KG1 (cell line): ENCODE measurements around the gene CCNYL1.

Experiments
- DNase-seq: peaks from one replicate; lab custom pipeline; 2025; lab: John Stamatoyannopoulos, UW

The CCNYL1 gene

GRCh38 chr2:207766041-207766551 is 54.7 kb downstream of the CCNYL1 start:
- no peak for DNase-seq

- no peak for DNase-seq
Observed at GRCh38 chr2:207766697-207767460, 55.4 kb downstream of the CCNYL1 start.

DNA sequence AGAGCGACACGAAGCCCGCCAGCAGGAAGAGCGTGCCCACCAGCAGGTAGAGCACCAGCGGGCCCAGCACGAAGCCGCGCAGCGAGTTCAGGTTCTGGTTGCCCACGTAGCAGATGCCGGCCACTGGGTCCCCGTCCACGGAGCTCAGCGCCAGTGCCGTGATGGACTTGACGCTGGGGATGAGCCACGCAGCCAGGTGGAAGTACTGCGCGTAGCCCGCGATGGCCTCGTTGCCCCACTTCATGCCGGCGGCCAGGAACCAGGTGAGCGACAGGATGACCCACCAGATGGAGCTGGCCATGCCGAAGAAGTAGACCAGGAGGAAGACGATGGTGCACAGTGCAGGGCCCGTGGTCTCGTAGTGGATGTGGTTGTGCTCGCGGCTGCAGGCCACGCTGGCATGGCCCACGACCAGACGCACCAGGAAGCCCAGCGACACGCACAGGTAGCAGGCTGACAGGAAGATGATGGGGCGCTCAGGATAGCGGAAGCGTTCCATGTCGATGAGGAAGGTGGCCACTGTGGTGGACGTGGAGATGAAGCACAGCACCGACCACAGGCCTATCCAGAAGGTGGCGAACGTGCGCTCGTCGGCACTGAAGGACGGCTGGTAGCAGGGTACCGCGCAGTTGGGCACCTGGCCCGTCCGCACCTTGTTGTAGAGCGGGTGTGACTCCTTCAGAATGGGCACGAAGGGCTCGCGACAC is 56.2 kb downstream of the CCNYL1 start:
- DNase-seq = no peak

GRCh38 chr2:207768168-207768865 is 56.9 kb downstream of the CCNYL1 start:
- no peak for DNase-seq

DNA sequence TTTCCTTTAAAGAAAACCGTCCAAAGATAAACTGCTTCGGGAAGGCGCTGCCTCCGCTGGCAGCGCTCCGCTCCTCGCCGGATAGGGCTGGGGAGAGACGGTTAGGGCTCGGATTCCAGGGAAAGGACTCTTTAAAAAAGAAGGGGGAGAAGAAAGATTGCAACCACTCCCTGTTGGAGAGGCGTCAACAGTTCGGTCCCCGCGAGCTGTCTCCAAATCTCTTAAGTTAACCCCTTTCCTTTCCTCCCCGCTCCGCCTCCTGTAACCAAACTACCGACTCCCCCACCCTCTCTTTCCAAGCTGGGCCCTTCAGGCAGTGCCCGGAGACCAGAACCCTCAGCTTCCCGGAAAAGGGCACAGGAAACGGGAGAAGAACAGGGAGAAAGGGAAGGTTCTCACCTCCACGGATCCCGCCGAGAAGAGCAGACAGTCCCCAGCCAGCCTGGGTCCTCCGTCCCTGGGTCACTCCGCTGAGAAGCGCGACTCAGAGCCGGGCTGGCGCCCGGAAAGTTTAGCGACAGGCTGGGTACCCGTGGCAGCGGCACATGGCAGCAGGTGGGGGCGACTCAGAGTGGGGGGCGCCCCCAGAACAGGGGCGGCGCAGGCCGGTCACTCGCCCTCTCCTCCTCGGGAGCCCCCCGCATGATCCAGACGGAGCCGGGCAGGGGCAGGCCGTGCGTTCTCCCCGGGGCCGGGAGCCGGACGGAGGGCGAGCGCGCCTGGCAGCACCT is 57.6 kb downstream of the CCNYL1 start:
- no peak for DNase-seq

DNA sequence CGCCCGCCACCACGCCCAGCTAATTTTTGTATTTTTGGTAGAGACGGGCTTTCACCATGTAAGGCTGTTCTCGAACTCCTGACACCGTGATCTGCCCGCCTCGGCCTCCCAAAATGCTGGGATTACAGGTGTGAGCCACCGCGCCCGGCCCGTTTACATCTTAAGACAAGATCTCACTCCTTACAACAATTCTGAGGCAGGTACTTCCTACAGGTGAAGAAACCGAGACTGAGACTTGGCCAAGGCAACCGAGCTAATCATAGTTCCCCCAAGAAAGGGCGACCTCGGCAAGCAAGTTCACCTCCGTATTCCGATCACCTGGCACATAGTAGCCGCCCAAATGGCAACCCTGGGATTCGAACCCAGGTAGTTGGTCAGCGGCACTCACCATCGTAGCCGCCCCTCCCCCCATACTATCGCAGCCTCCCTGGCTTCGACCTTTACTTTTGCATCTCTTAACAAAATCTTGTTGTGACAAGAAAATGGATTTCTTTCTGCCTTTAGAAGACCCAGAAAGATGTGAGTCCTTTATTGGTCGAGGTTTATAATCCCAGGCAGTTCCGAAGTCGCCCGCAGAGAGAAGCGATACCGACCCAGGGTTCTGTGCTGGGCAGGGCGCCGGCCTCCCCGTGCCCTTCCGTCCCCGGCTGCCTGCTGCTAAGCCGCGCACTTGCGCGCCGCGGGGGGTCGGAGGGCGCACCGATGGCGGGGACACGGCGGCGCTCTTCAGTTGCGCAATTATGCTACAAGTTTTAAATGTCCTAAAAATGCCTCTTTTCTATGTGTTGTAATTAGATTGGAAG is 59.4 kb downstream of the CCNYL1 start:
- DNase-seq = no peak

DNA sequence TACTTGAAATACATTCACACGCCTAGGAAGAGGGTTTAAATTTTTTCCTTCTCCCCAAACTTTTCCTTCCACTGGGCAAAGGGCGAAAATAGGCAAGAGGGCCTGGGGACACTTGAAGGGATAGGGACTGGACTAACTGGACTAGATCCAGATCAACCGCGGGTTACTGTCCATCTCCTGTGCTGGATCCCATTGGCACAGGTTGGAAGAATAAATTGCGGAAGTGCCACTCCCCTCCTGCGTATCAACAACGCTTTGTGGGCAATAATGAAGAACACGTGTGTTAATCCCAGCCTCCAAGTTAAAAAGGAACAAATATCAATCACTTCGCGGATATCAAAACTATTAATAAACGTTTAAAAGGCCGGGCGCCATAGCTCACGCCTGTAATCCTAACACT is 60.0 kb downstream of the CCNYL1 start:
- DNase-seq = no peak

DNA sequence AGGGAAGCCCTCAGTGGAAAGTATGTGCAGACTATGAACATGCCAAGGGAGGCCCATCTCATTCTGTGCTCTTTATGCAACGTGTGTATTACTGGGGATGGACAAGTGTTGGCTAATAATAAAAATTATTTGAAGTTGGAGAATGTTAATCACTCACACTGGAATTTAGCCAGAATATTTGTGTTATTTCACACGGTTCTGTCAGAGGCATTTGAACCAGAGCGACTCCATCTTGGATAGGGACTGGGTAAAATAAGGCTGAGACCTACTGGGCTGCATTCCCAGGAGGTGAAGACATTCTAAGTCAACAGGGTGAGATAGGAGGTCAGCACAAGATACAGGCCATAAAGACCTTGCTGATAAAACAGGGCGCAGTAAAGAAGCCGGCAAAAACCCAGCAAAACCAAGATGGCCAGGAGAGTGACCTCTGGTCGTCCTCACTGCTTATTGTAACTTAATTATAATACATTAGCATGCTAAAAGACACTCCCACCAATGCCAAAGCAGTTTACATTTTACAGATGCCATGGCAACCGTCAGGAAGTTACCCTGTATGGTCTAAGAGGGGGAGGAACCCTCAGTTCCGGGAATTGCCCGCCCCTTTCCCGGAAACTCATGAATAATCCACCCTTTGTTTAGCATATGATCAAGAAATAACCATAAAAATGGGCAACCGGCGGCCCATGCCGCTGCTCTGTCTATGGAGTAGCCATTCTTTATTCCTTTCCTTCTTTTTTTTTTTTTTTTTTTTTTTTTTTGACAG is 60.8 kb downstream of the CCNYL1 start:
- DNase-seq = no peak

DNA sequence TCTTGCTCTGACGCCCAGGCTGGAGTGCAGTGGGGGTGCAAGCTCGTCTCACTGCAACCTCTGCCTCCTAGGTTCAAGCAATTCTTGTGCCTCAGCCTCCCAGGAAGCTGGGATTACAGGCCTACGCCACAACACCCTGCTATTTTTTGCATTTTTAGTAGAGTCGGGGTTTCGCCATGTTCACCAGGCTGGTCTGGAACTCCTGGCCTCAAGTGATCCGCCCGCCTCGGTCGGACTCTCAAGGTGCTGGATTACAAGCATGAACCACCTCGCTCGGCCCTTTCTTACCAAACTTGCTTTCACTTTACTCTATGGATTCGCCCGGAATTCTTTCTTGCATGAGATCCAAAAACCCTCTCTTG is 61.4 kb downstream of the CCNYL1 start:
- no peak for DNase-seq

DNA sequence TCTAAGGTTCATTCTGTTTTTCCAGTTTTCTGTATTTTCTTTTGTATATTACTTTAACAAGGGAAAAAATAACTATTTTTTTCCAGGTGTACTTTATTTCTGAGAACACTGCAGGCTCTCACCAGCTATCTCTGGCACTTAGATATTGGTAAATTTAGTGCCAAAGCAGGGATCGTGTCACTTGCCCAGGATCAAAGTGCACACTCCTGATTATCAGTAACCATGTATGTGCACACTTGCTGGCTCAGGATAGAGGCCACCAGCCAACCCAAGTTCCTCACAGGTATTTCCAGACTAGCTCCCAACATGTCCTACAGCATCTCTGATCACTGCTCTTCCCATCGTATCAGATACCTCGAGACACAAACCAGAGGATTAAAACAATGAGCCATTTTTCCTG is 64.0 kb downstream of the CCNYL1 start:
- DNase-seq = no peak

DNA sequence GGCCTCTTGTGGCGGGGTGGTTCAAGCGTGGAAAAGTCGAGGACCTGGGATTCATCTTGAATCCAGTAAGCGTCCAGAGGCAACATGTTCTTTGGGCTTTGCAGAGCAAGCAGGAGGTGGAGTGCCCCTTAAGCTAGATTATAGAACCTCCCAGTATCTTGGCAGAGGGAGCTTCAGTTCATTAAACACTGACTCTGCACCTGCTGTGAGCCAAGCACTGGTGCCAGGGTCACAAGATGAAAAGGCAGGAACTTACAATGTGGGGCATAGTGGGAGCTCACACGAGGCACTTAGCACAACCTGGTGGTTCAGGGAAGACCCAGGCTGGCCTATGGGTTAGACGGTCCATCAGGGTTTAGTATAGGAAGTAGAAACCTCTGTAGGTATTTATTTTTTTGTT is 65.7 kb downstream of the CCNYL1 start:
- DNase-seq = no peak

GRCh38 chr2:207778298-207778882 is 67.0 kb downstream of the CCNYL1 start:
- DNase-seq = no peak

- no peak for DNase-seq
Observed at GRCh38 chr2:207779523-207779922, 68.1 kb downstream of the CCNYL1 start.

- DNase-seq = no peak
Observed at GRCh38 chr2:207782238-207783030, 71.0 kb downstream of the CCNYL1 start.

DNA sequence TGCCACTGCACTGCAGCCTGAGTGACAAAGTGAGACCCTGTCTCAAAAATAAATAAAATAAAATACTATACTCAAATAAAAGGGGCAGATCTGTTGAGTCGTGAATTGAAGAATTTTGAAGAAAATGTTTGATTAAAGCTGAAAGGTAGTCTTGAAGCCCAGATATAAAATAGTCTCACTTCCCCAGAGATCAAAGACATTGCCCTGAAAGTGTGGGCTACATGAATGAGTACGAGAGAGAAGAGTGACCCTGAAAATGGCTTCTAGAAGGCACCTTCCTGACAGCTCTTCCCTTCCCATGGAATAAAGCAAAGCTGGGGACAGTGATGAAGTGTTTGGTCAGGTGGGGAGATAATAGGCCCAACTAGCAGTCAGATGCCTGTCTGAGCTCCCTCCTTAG is 72.1 kb downstream of the CCNYL1 start:
- no peak for DNase-seq

DNA sequence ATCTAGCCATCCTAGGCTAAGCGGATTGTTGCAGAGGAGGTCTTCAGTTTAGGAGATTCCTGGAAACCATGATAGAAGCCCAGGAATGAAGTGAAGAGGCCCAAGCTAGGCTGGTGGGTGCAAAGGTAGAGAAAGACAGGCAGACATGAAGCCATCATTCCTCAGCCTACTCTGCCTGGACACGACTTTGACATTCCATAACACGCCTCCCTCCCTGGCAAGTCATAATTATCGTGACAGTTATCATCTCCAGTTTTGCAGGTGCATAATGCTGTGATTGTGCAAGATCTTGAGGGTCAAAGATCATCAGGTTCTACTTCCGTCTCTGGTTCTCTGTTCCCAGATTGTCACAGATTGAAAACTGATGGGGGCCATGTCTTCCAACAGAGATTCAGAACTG is 73.5 kb downstream of the CCNYL1 start:
- no peak for DNase-seq

DNA sequence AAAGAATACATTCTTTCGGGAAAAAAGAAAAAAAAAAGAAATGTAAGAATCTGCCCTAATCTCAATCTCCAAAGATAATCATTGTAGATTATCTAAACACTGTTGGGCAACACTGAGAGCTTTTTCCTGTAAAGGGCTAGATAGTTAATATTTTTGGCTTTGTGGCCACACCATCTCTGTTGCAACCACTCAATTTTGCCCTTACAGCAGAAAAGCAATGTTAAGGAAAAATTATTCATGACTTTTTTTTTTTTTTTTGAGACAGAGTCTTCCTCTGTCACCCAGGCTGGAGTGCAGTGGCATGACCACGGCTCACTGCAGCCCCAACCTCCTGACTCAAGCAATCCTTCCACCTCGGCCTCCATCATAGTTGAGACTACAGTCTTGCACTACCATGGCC is 75.6 kb downstream of the CCNYL1 start:
- DNase-seq = no peak

- no peak for DNase-seq
Observed at GRCh38 chr2:207787800-207788199, 76.4 kb downstream of the CCNYL1 start.

- no peak for DNase-seq
Observed at GRCh38 chr2:207790898-207791297, 79.5 kb downstream of the CCNYL1 start.
